PC-3 (cell line): ENCODE data around the gene ZNF225. TPM values are rescaled to one million over a fixed set of nuclear protein-coding genes. Genes with fewer than 3 reads are reported as not detected.
"Not testable (repeated sequence)": the region's sequence is repeated elsewhere in the genome, so short reads cannot be mapped to it uniquely, and the experiment has no call there.

Experiments
- ATAC-seq: fragments of 200-7000 bp; cut with Tn5 transposase; 2 replicates; pipeline ENCODE4 v1.9.1; 2020; ENCODE audit warnings: mild to moderate bottlenecking, moderate library complexity
- BruUV-seq: library from RNA; stranded (reverse); fragments of 400-500 nt; replicated peaks from 2 replicates; lab custom pipeline; 2021; lab: Mats Ljungman, UMichigan
- CTCF ChIA-PET: fragments of 300-600 bp; sonication (Branson Sonifier 250); formaldehyde crosslinking; loops from one replicate; lab custom pipeline; 2022; ENCODE audit warnings: antibody characterized with exemption; lab: Charles Lee
- POLR2A ChIA-PET: fragments of 300-600 bp; sonication (Branson Sonifier 250); formaldehyde crosslinking; loops from one replicate; lab custom pipeline; 2022; ENCODE audit warnings: antibody characterized with exemption; ENCODE audit not compliant: unreplicated experiment; lab: Charles Lee
- DNase-seq: peaks from one replicate; pipeline ENCODE4 v3.0.0-alpha.2; 2015
- H2AFZ ChIP-seq: fragments of 300-600 bp; sonication (generic); 2 replicates; pipeline ENCODE4 v1.6.0; 2016; ENCODE audit warnings: antibody characterized with exemption, low read length
- H3F3A ChIP-seq: fragments of 300-600 bp; sonication (generic); one replicate; pipeline ENCODE4 v1.6.0; 2017; ENCODE audit warnings: antibody characterized with exemption, low read length, control low read depth, mild to moderate bottlenecking; ENCODE audit not compliant: unreplicated experiment
- H3K27ac ChIP-seq: fragments of 300-600 bp; sonication (generic); 2 replicates; pipeline ENCODE4 v1.5.1; 2016; ENCODE audit warnings: mild to moderate bottlenecking, low read length
- H3K27me3 ChIP-seq: fragments of 300-600 bp; sonication (generic); 2 replicates; pipeline ENCODE4 v1.6.1; 2016; ENCODE audit warnings: low read length, mixed read lengths
- H3K36me3 ChIP-seq: fragments of 300-600 bp; sonication (generic); 2 replicates; pipeline ENCODE4 v1.6.1; 2016; ENCODE audit warnings: low read depth, mixed run types, low read length, mixed read lengths
- H3K4me1 ChIP-seq: fragments of 300-600 bp; sonication (generic); 2 replicates; pipeline ENCODE4 v1.5.1; 2016; ENCODE audit warnings: low read length; ENCODE audit not compliant: insufficient read depth
- H3K4me2 ChIP-seq: fragments of 300-600 bp; sonication (generic); 2 replicates; pipeline ENCODE4 v1.6.0; 2016; ENCODE audit warnings: low read length
- H3K4me3 ChIP-seq: fragments of 300-600 bp; sonication (generic); 2 replicates; pipeline ENCODE4 v1.5.1; 2016; ENCODE audit warnings: mild to moderate bottlenecking, low read length, mixed read lengths
- H3K79me2 ChIP-seq: fragments of 300-600 bp; sonication (generic); 2 replicates; pipeline ENCODE4 v1.6.1; 2017; ENCODE audit warnings: low read length, mixed read lengths
- H3K9ac ChIP-seq: fragments of 300-600 bp; sonication (generic); 2 replicates; pipeline ENCODE4 v1.6.0; 2016; ENCODE audit warnings: mild to moderate bottlenecking, low read length
- H3K9me2 ChIP-seq: fragments of 300-600 bp; sonication (generic); replicated peaks from 2 replicates; pipeline ENCODE4 v1.6.1; 2016; ENCODE audit warnings: mixed run types, low read length, mixed read lengths
- H3K9me3 ChIP-seq: fragments of 300-600 bp; sonication (generic); 2 replicates; pipeline ENCODE4 v1.6.1; 2016; ENCODE audit warnings: low read length, mixed read lengths
- H4K20me1 ChIP-seq: fragments of 300-600 bp; sonication (generic); 2 replicates; pipeline ENCODE4 v1.6.1; 2016; ENCODE audit warnings: low read length, mixed read lengths
- EZH2 ChIP-seq: fragments of 300-600 bp; sonication (generic); IDR thresholded peaks from one replicate; pipeline ENCODE4 v1.6.1; 2017; ENCODE audit warnings: antibody characterized with exemption, mild to moderate bottlenecking, low read length; ENCODE audit not compliant: unreplicated experiment
- EZH2phosphoT487 ChIP-seq: fragments of 300-600 bp; sonication (generic); IDR thresholded peaks from 2 replicates; pipeline ENCODE4 v1.6.1; 2018; ENCODE audit warnings: mild to moderate bottlenecking, antibody characterized with exemption, low read length, borderline replicate concordance
- intact Hi-C: fragments of 100-400 bp; cut with micrococcal nuclease; formaldehyde crosslinking; loops from 2 replicates; pipeline ENCODE4 v1.9.0; 2023
- total RNA-seq: library from RNA; depleted of rRNA; stranded (reverse); fragments of >200 nt; gene quantifications from 2 replicates; pipeline ENCODE4 v1.2.3, GENCODE V29; 2014
- TF ChIP-seq, protein P1 (sequence below): fragments of 300-600 bp; sonication (generic); conservative IDR thresholded peaks from 2 replicates; pipeline ENCODE4 v1.5.1; 2017; ENCODE audit warnings: antibody characterized with exemption, low read depth, mild to moderate bottlenecking, low read length

ZNF225 gene
- total RNA-seq, 1 experiment from 2014 or later = 1.6 TPM

- Histone ChIP-seq H3K27ac (peak within 1 kb of the TSS; percentile 13), H3K9me2 (no peaks in the 10 kb centered on the region), H3K79me2 (peaks cover 28% of the 10 kb centered on the region), H3K4me1 (peaks cover 5% of the 10 kb centered on the region; the same call in 1 of the 2 replicates), H3K36me3 (peaks cover 26% of the 10 kb centered on the region), H3K27me3 (no peaks in the 10 kb centered on the region), H3K4me3 (peak within 1 kb of the TSS; percentile 75), H3F3A (no peaks in the 10 kb centered on the region), H2AFZ (peak within 1 kb of the TSS; percentile 92), H3K9me3 (no peaks in the 10 kb centered on the region), H3K9ac (peak within 1 kb of the TSS; percentile 79), H4K20me1 (no peaks in the 10 kb centered on the region), H3K4me2 (peak within 1 kb of the TSS; percentile 90)
- intact Hi-C loops = loop anchor here (1.0 to 2.0 kb wide), 3 partner anchors 24 to 71 kb away; partner anchors contain the start of genes ZNF224, ZNF225 and ZNF234
- ChIA-PET POLR2A (interaction anchor here (0.5 to 0.7 kb wide), 3 partner anchors 15 to 605 kb away, joined by 5 to 16 read pairs (median 5); partner anchors contain the start of gene ZNF227), CTCF (no interaction called here)
- ATAC-seq (peak; percentile 99), DNase-seq (peak; percentile 92)
- TF ChIP-seq EZH2phosphoT487 (no peak), EZH2 (no peak)
- TF ChIP-seq, protein P1, sequence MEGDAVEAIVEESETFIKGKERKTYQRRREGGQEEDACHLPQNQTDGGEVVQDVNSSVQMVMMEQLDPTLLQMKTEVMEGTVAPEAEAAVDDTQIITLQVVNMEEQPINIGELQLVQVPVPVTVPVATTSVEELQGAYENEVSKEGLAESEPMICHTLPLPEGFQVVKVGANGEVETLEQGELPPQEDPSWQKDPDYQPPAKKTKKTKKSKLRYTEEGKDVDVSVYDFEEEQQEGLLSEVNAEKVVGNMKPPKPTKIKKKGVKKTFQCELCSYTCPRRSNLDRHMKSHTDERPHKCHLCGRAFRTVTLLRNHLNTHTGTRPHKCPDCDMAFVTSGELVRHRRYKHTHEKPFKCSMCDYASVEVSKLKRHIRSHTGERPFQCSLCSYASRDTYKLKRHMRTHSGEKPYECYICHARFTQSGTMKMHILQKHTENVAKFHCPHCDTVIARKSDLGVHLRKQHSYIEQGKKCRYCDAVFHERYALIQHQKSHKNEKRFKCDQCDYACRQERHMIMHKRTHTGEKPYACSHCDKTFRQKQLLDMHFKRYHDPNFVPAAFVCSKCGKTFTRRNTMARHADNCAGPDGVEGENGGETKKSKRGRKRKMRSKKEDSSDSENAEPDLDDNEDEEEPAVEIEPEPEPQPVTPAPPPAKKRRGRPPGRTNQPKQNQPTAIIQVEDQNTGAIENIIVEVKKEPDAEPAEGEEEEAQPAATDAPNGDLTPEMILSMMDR = no peak
- BruUV-seq = no TSS peak
These were observed 51.7 kb downstream of the ZNF225 start, which contains the start of gene ZNF226 for GRCh38 chr19:44164673-44165512. ZNF226 (plus strand) TSS chr19:44165100; CDS start chr19:44170081, 4,981 bp downstream.

DNA sequence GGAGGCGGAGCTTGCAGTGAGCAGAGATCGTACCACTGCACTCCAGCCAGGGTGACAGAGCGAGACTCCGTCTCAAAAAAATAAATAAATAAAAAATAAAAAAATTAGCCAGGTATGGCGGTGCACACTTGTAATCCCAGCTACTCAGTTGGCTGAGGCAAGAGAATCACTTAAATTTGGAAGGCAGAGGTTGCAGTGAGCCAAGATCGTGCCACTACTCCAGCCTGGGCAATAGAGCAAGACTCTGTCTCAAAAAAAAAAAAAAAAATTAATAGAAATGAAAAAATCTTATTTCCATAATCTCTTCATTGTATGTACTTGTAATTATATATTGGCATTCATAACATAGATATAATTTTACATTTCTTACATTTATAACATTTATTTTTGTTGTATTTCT, 57.5 kb downstream of the ZNF225 start:
- BruUV-seq, ATAC-seq, H2AFZ ChIP-seq, H3K9ac ChIP-seq, POLR2A ChIA-PET, DNase-seq, H3K4me2 ChIP-seq, H3K9me3 ChIP-seq, CTCF ChIA-PET, intact Hi-C loops, H4K20me1 ChIP-seq, H3K4me1 ChIP-seq, H3K4me3 ChIP-seq, H3K9me2 ChIP-seq, H3K27ac ChIP-seq, H3F3A ChIP-seq, H3K27me3 ChIP-seq: not testable (repeated sequence)
- peaks cover 75% of the 10 kb centered on the region for H3K36me3 ChIP-seq
- H3K79me2 ChIP-seq = peaks cover 23% of the 10 kb centered on the region

DNA sequence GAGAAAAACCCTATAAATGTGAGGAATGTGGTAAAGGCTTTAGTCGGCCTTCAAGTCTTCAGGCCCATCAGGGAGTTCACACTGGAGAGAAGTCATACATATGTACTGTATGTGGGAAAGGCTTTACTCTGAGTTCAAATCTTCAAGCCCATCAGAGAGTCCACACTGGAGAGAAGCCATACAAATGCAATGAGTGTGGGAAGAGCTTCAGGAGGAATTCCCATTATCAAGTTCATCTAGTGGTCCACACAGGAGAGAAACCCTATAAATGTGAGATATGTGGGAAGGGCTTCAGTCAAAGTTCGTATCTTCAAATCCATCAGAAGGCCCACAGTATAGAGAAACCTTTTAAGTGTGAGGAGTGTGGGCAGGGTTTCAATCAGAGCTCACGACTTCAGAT, 63.4 kb downstream of the ZNF225 start:
- ChIA-PET CTCF (no interaction called here), POLR2A (no interaction called here)
- H3K9ac ChIP-seq = no peak overlapping the region
- TF ChIP-seq, protein P1 = no peak
- TF ChIP-seq EZH2phosphoT487 (no peak), EZH2 (no peak)
- H3K79me2 ChIP-seq = no peaks in the 10 kb centered on the region
- DNase-seq (no peak), ATAC-seq (no peak)
- peaks cover 51% of the 10 kb centered on the region for H3K36me3 ChIP-seq
- no peaks in the 10 kb centered on the region for H3F3A ChIP-seq
- no peaks in the 10 kb centered on the region for H3K4me1 ChIP-seq
- H3K9me2 ChIP-seq = no peaks in the 10 kb centered on the region
- no peak overlapping the region for H3K4me3 ChIP-seq
- BruUV-seq = no TSS peak
- H3K4me2 ChIP-seq = no peak overlapping the region
- no peaks in the 10 kb centered on the region for H4K20me1 ChIP-seq
- no peaks in the 10 kb centered on the region for H3K27me3 ChIP-seq
- H3K27ac ChIP-seq = no peak overlapping the region
- H3K9me3 ChIP-seq = no peaks in the 10 kb centered on the region
- H2AFZ ChIP-seq = no peak overlapping the region
- intact Hi-C loops = no loop called here
